GM12878 (cell line): ENCODE measurements around the gene BLACAT1. TPM values are rescaled to one million over a fixed set of nuclear protein-coding genes. Genes with fewer than 3 reads are reported as not detected.
A peak's percentile ranks its signal among the peaks of the same experiment; 100 is the strongest.

Source experiments
- ATAC-seq: fragments of 200-7000 bp; cut with Tn5 transposase; 3 replicates; pipeline ENCODE4 v1.9.1; 2020; ENCODE audit warnings: mild to moderate bottlenecking, moderate library complexity
- BruUV-seq: library from RNA; stranded (reverse); fragments of 400-500 nt; replicated peaks from 2 replicates; lab custom pipeline; 2021; lab: Mats Ljungman, UMichigan
- CTCF ChIA-PET: fragments of 300-600 bp; sonication (Branson Sonifier 250); formaldehyde crosslinking; extraction: SDS; loops from one replicate; lab custom pipeline; 2021; ENCODE audit warnings: inconsistent platforms; lab: Yijun Ruan, JAX
- POLR2A ChIA-PET: fragments of 350-600 bp; formaldehyde crosslinking; extraction: SDS; loops from one replicate; lab custom pipeline; 2021; ENCODE audit warnings: inconsistent platforms; lab: Charles Lee
- RAD21 ChIA-PET: fragments of 300-600 bp; sonication (Branson Sonifier 250); formaldehyde crosslinking; loops from one replicate; lab custom pipeline; 2023; ENCODE audit warnings: antibody characterized with exemption; ENCODE audit not compliant: unreplicated experiment; lab: Charles Lee
- SMC1A ChIA-PET: fragments of 300-600 bp; sonication (Branson Sonifier 250); formaldehyde crosslinking; loops from one replicate; lab custom pipeline; 2023; ENCODE audit not compliant: unreplicated experiment, uncharacterized antibody; lab: Charles Lee
- DNase-seq: peaks from one replicate; pipeline ENCODE4 v3.0.0-alpha.2; 2011; ENCODE audit warnings: low read depth, low spot score
- FAIRE-seq: peaks from 3 replicates; lab custom pipeline; 2011; peaks lifted over from hg19 to GRCh38; lab: Jason Lieb, UNC
- H2AFZ ChIP-seq: 2 replicates; pipeline ENCODE4 v1.6.0; 2011; ENCODE audit warnings: low read depth, low read length, control low read depth; ENCODE audit not compliant: control insufficient read depth
- H3K27ac ChIP-seq: 2 replicates; pipeline ENCODE4 v1.5.1; 2011; ENCODE audit warnings: control low read depth; ENCODE audit not compliant: control insufficient read depth, insufficient read depth
- H3K27me3 ChIP-seq, 2 experiments: replicated peaks in 1 of 2; 2 replicates each; pipeline versions ENCODE4 v1.6.0 to v1.6.1; 2011; ENCODE audit warnings: low read length in 1 of 2; ENCODE audit not compliant: control insufficient read depth in 2 of 2, insufficient read depth in 2 of 2
- H3K36me3 ChIP-seq, 2 experiments: 2 replicates each; pipeline ENCODE4 v1.5.1; 2011; ENCODE audit warnings: low read length in 1 of 2; ENCODE audit not compliant: control insufficient read depth in 2 of 2, insufficient read depth in 2 of 2
- H3K4me1 ChIP-seq: 2 replicates; pipeline ENCODE4 v1.6.1; 2011; ENCODE audit warnings: mild to moderate bottlenecking, low read length, moderate library complexity, mixed read lengths; ENCODE audit not compliant: control insufficient read depth, insufficient read depth
- H3K4me2 ChIP-seq: 2 replicates; pipeline ENCODE4 v1.6.0; 2011; ENCODE audit warnings: control low read depth; ENCODE audit not compliant: control insufficient read depth, insufficient read depth
- H3K4me3 ChIP-seq: fragments of 200-600 bp; sonication (generic); 2 replicates; pipeline ENCODE4 v1.5.1; 2016
- H3K79me2 ChIP-seq: 2 replicates; pipeline ENCODE4 v1.6.0; 2011; ENCODE audit warnings: low read length; ENCODE audit not compliant: control insufficient read depth, insufficient read depth
- H3K9ac ChIP-seq: 2 replicates; pipeline ENCODE4 v1.8.0; 2011; ENCODE audit warnings: low read length, control low read depth, mixed read lengths; ENCODE audit not compliant: control insufficient read depth, insufficient read depth
- H3K9me3 ChIP-seq: replicated peaks from 3 replicates; pipeline ENCODE4 v1.5.1; 2011; ENCODE audit warnings: mild to moderate bottlenecking, low read length; ENCODE audit not compliant: control insufficient read depth, insufficient read depth
- H4K20me1 ChIP-seq: 2 replicates; pipeline ENCODE4 v1.6.0; 2011; ENCODE audit not compliant: control insufficient read depth, insufficient read depth
- BMI1 ChIP-seq: fragments of 450-650 bp; IDR thresholded peaks from 2 replicates; pipeline ENCODE4 v1.6.1; 2016; ENCODE audit warnings: mild to moderate bottlenecking, moderate library complexity, borderline replicate concordance
- E2F4 ChIP-seq: IDR thresholded peaks from 2 replicates; pipeline ENCODE4 v1.6.1; 2012; ENCODE audit warnings: low read depth, low read length, improper control_type of control experiment
- GABPA ChIP-seq: IDR thresholded peaks from 2 replicates; pipeline ENCODE4 v1.6.1; 2014; ENCODE audit warnings: antibody characterized with exemption, low read depth, mild to moderate bottlenecking, inconsistent platforms
- HDAC6 ChIP-seq: fragments of 200-600 bp; sonication (generic); IDR thresholded peaks from one replicate; pipeline ENCODE4 v1.8.0; 2017; ENCODE audit warnings: antibody characterized with exemption; ENCODE audit not compliant: unreplicated experiment
- IKZF1 ChIP-seq: fragments of 450-650 bp; conservative IDR thresholded peaks from 2 replicates; pipeline ENCODE4 v1.6.1; 2017; ENCODE audit warnings: antibody characterized with exemption, mild to moderate bottlenecking
- NBN ChIP-seq: fragments of 450-650 bp; IDR thresholded peaks from 2 replicates; pipeline ENCODE4 v1.6.1; 2016
- NFYB ChIP-seq: IDR thresholded peaks from 2 replicates; pipeline ENCODE4 v1.6.1; 2011; ENCODE audit warnings: low read depth, mild to moderate bottlenecking, low read length, improper control_type of control experiment, moderate library complexity; ENCODE audit not compliant: insufficient read depth
- NR2C2 ChIP-seq: IDR thresholded peaks from 2 replicates; pipeline ENCODE4 v1.6.1; 2011; ENCODE audit warnings: borderline replicate concordance, low read depth; ENCODE audit not compliant: control insufficient read depth, insufficient read length
- RCOR1 ChIP-seq: conservative IDR thresholded peaks from 2 replicates; pipeline ENCODE4 v1.6.1; 2012; ENCODE audit warnings: low read depth, low read length, improper control_type of control experiment
- RELA ChIP-seq: fragments of 450-650 bp; IDR thresholded peaks from 2 replicates; pipeline ENCODE4 v1.8.0; 2014; ENCODE audit warnings: borderline replicate concordance; ENCODE audit not compliant: partially characterized antibody
- TAF1 ChIP-seq: IDR thresholded peaks from 2 replicates; pipeline ENCODE4 v1.6.1; 2011; ENCODE audit warnings: mild to moderate bottlenecking, low read depth, low read length, borderline replicate concordance
- WGBS: methylation state at CpG from one replicate; pipeline ENCODE4 v1.1.6; 2016; ENCODE audit warnings: low lambda C conversion rate; ENCODE audit not compliant: insufficient replicate concordance, insufficient coverage; ENCODE audit errors: missing lambda C conversion rate; 5-methylcytosine and 5-hydroxymethylcytosine counted together
- in situ Hi-C: fragments of 300-500 bp; cut with MboI; formaldehyde crosslinking; loops from 9 replicates; pipeline ENCODE4 v1.14.3; 2018; ENCODE audit warnings: mixed read lengths
- intact Hi-C: fragments of 100-400 bp; cut with micrococcal nuclease; formaldehyde crosslinking; loops from one replicate; pipeline ENCODE4 v1.14.2; 2022; ENCODE audit not compliant: unreplicated experiment
- polyA plus RNA-seq, 11 experiments: library from polyadenylated mRNA; depleted of rRNA in 4 of 11; unstranded in 6 of 11; stranded (reverse) in 5 of 11; fragments of >200 nt; fragmentation: Nextera tagmentation in 4 of 11; fragmentation: Illumina TruSeq in 1 of 11; extraction: Ambion mirVana in 4 of 11; extraction: Trizol in 1 of 11; gene quantifications; 1 replicate in 1 of 11; 2 replicates in 10 of 11; pipeline versions ENCODE4 v1.2.1 to v1.2.3, GENCODE V29; 2011 to 2016; ENCODE audit warnings: inconsistent platforms in 2 of 11, missing spikeins in 2 of 11, low read depth in 1 of 11
- total RNA-seq, 4 experiments: library from RNA; depleted of rRNA in 3 of 4; stranded (reverse); fragments of >200 nt in 3 of 4; fragmentation: Illumina TruSeq in 1 of 4; extraction: Trizol in 1 of 4; gene quantifications; 2 replicates each; pipeline versions ENCODE4 v1.2.1 to v1.2.3, GENCODE V29; 2013 to 2021
- TF ChIP-seq, protein P1 (sequence below): fragments of 150-350 bp; IDR thresholded peaks from 2 replicates; pipeline ENCODE4 v1.6.1; 2016; ENCODE audit warnings: low read depth, low read length

BLACAT1 gene
- total and polyA plus RNA-seq, 10 of the 15 experiments (the other 5 are each of a cell fraction or from before 2014, with no cell fraction given): 0.04 to 1.6 (median 0.15) TPM; not detected in 1

DNA sequence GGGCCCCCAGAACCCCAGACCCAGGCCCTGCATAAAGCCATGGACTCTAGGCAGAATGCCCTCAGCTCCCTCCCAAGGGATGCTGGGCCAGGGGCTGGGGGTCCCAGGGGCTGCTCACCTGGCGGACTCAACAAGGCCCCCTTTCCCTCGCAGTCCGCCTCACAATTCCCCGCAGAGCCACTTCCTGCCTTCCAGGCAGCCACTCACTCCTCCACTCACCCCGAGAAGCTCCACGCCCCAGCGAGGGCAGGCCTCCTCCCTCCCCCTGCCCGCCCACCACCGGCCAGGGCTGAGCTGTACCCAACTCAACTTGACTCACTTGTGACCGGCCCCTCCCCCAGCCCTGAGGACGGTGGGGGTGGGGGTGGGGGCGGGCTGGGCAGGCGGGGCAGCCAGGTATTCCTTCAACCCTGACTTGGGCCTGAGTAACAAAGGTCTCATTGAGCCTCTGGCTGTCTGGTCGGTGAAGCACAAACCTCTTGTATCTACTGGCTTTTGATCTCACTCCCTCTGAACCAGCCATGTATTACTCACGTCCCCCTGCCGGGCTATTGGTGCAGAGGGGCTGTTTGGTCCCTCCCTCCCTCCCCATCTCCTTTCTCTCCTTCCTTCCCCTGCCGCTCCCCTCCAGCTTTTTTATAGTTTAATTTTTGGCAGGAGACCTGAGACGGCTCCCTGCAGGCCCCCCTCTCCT, 5.9 kb downstream of the BLACAT1 start:
- H3K9ac ChIP-seq: no peak overlapping the region
- H4K20me1 ChIP-seq: no peaks in the 10 kb centered on the region; the same call in 1 of the 2 replicates
- no peak overlapping the region for H2AFZ ChIP-seq
- ChIA-PET CTCF (interaction anchor here (0.6 to 3.9 kb wide), 10 partner anchors 9 to 177 kb away, joined by 3 to 18 read pairs (median 6); no protein-coding TSS in a partner anchor), POLR2A (interaction anchor here (0.5 to 1.7 kb wide), 2 partner anchors 9 to 97 kb away, joined by 3 to 10 read pairs; no protein-coding TSS in a partner anchor), SMC1A (interaction anchor here (0.9 to 2.3 kb wide), 4 partner anchors 19 to 74 kb away, joined by 3 to 9 read pairs (median 4); no protein-coding TSS in a partner anchor)
- H3K27ac ChIP-seq: no peak overlapping the region
- DNase-seq: no peak
- peaks cover 5% of the 10 kb centered on the region; the same call in 1 of the 2 replicates for H3K4me1 ChIP-seq
- WGBS: 0% methylated on average over 10 of the region's 18 CpGs
- H3K79me2 ChIP-seq: no peaks in the 10 kb centered on the region
- H3K27me3 ChIP-seq: peaks cover 3 to 5% of the 10 kb centered on the region in 2 experiments; a peak in 3 of 4 replicates
- intact Hi-C loops: no loop called here
- peak; percentile 89 for ATAC-seq
- no peaks in the 10 kb centered on the region for H3K9me3 ChIP-seq
- in situ Hi-C loops: no loop called here
- H3K36me3 ChIP-seq: no peaks in the 10 kb centered on the region
- no peak for FAIRE-seq
- H3K4me2 ChIP-seq: no peak overlapping the region
- TF ChIP-seq NR2C2: no peak
- TF ChIP-seq RCOR1: no peak
- TF ChIP-seq TAF1: no peak
- TF ChIP-seq BMI1: no peak
- TF ChIP-seq IKZF1: peak; percentile 19; the same call in 1 of the 2 replicates
- TF ChIP-seq RELA: no peak
- no peak for TF ChIP-seq HDAC6
- no peak for TF ChIP-seq NFYB
- TF ChIP-seq GABPA: no peak
- TF ChIP-seq NBN: 0 out of 2 replicates have a peak, but pooled peaks have one; percentile 35
- TF ChIP-seq, protein P1, sequence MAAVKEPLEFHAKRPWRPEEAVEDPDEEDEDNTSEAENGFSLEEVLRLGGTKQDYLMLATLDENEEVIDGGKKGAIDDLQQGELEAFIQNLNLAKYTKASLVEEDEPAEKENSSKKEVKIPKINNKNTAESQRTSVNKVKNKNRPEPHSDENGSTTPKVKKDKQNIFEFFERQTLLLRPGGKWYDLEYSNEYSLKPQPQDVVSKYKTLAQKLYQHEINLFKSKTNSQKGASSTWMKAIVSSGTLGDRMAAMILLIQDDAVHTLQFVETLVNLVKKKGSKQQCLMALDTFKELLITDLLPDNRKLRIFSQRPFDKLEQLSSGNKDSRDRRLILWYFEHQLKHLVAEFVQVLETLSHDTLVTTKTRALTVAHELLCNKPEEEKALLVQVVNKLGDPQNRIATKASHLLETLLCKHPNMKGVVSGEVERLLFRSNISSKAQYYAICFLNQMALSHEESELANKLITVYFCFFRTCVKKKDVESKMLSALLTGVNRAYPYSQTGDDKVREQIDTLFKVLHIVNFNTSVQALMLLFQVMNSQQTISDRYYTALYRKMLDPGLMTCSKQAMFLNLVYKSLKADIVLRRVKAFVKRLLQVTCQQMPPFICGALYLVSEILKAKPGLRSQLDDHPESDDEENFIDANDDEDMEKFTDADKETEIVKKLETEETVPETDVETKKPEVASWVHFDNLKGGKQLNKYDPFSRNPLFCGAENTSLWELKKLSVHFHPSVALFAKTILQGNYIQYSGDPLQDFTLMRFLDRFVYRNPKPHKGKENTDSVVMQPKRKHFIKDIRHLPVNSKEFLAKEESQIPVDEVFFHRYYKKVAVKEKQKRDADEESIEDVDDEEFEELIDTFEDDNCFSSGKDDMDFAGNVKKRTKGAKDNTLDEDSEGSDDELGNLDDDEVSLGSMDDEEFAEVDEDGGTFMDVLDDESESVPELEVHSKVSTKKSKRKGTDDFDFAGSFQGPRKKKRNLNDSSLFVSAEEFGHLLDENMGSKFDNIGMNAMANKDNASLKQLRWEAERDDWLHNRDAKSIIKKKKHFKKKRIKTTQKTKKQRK: no peak
- no peak for TF ChIP-seq E2F4
- TF ChIP-seq, all 136 proteins: peak for 2
- RAD21 ChIA-PET: interaction anchor here (1.0 to 5.0 kb wide), 7 partner anchors 9 to 176 kb away, joined by 3 to 36 read pairs (median 9); no protein-coding TSS in a partner anchor
- no TSS peak for BruUV-seq
- H3K4me3 ChIP-seq: no peak overlapping the region
